Activated naive CD8-positive, alpha-beta T cell treated with anti-CD3 and anti-CD28 coated beads, Interleukin-2, amount 50 U/mL, for 24 hours (primary cell): ENCODE results near the gene BMPR1B.
A peak's percentile ranks its signal among the peaks of the same experiment; 100 is the strongest.
"Not testable (repeated sequence)": the region's sequence is repeated elsewhere in the genome, so short reads cannot be mapped to it uniquely, and the experiment has no call there.

Source experiments
- ATAC-seq: fragments of 150-1000 bp; cut with Tn5 transposase; one replicate; pipeline ENCODE4 v1.10.0; 2021
- DNase-seq: peaks from one replicate; pipeline ENCODE4 v3.0.0; 2021
- H3K27ac Mint-ChIP-seq: one replicate; pipeline ENCODE4 v1.8.0; 2021; ENCODE audit warnings: mild to moderate bottlenecking, mixed read lengths
- H3K27me3 Mint-ChIP-seq: one replicate; pipeline ENCODE4 v1.8.0; 2021; ENCODE audit warnings: mixed read lengths
- H3K36me3 Mint-ChIP-seq: one replicate; pipeline ENCODE4 v1.8.0; 2021; ENCODE audit warnings: low read depth, mixed read lengths
- H3K4me1 Mint-ChIP-seq: one replicate; pipeline ENCODE4 v1.8.0; 2021; ENCODE audit warnings: mixed read lengths
- H3K4me3 Mint-ChIP-seq: one replicate; pipeline ENCODE4 v1.8.0; 2021; ENCODE audit warnings: mild to moderate bottlenecking, moderate library complexity, mixed read lengths
- H3K9me3 Mint-ChIP-seq: one replicate; pipeline ENCODE4 v1.8.0; 2021; ENCODE audit warnings: mixed read lengths

The BMPR1B gene

GRCh38 chr4:95058991-95059390 is 301.2 kb downstream of the BMPR1B start:
- DNase-seq (no peak), ATAC-seq (no peak)
- H3K4me1 Mint-ChIP-seq, result peaks cover 2% of the 10 kb centered on the region
- H3K36me3 Mint-ChIP-seq, result no peaks in the 10 kb centered on the region
- H3K9me3 Mint-ChIP-seq, result no peaks in the 10 kb centered on the region
- no peak overlapping the region for H3K4me3 Mint-ChIP-seq
- no peaks in the 10 kb centered on the region for H3K27me3 Mint-ChIP-seq
- no peak overlapping the region for H3K27ac Mint-ChIP-seq

GRCh38 chr4:95059663-95060062 is 301.9 kb downstream of the BMPR1B start:
- no peaks in the 10 kb centered on the region for H3K27me3 Mint-ChIP-seq
- no peak for ATAC-seq

GRCh38 chr4:95061220-95061619 is 303.5 kb downstream of the BMPR1B start:
- no peak overlapping the region for H3K4me3 Mint-ChIP-seq
- H3K4me1 Mint-ChIP-seq, result peaks cover 2% of the 10 kb centered on the region
- H3K27me3 Mint-ChIP-seq, result no peaks in the 10 kb centered on the region
- no peak for DNase-seq
- H3K36me3 Mint-ChIP-seq, result no peaks in the 10 kb centered on the region
- H3K27ac Mint-ChIP-seq, result no peak overlapping the region
- no peak for ATAC-seq
- H3K9me3 Mint-ChIP-seq, result no peaks in the 10 kb centered on the region

More at GRCh38 chr4:95059663-95060062, 301.9 kb downstream of the BMPR1B start:
- Mint-ChIP-seq H3K27ac (no peak overlapping the region), H3K36me3 (no peaks in the 10 kb centered on the region), H3K4me3 (no peak overlapping the region), H3K9me3 (no peaks in the 10 kb centered on the region), H3K4me1 (peaks cover 2% of the 10 kb centered on the region)
- DNase-seq, result no peak

GRCh38 chr4:95061801-95062200 is 304.0 kb downstream of the BMPR1B start:
- H3K36me3 Mint-ChIP-seq, ATAC-seq, H3K4me1 Mint-ChIP-seq, H3K27me3 Mint-ChIP-seq, H3K4me3 Mint-ChIP-seq, H3K27ac Mint-ChIP-seq, DNase-seq, H3K9me3 Mint-ChIP-seq: not testable (repeated sequence)

GRCh38 chr4:95066050-95066449 is 308.3 kb downstream of the BMPR1B start:
- ATAC-seq (no peak), DNase-seq (no peak)
- H3K4me1 Mint-ChIP-seq, result peaks cover 4% of the 10 kb centered on the region
- no peak overlapping the region for H3K27ac Mint-ChIP-seq
- H3K36me3 Mint-ChIP-seq, result no peaks in the 10 kb centered on the region
- no peak overlapping the region for H3K4me3 Mint-ChIP-seq
- H3K27me3 Mint-ChIP-seq, result no peaks in the 10 kb centered on the region
- H3K9me3 Mint-ChIP-seq, result no peaks in the 10 kb centered on the region

- Mint-ChIP-seq H3K9me3 (no peaks in the 10 kb centered on the region), H3K36me3 (no peaks in the 10 kb centered on the region), H3K27ac (no peak overlapping the region), H3K27me3 (no peaks in the 10 kb centered on the region), H3K4me3 (no peak overlapping the region), H3K4me1 (peaks cover 2% of the 10 kb centered on the region)
- no peak for DNase-seq
- no peak for ATAC-seq
These were observed 310.6 kb downstream of the BMPR1B start for GRCh38 chr4:95068401-95068800.

- peak; percentile 24 for ATAC-seq
These were observed 311.2 kb downstream of the BMPR1B start for GRCh38 chr4:95068818-95069478.

GRCh38 chr4:95071851-95072250 is 314.1 kb downstream of the BMPR1B start:
- Mint-ChIP-seq H3K9me3 (no peaks in the 10 kb centered on the region), H3K27me3 (no peaks in the 10 kb centered on the region), H3K27ac (no peak overlapping the region), H3K4me1 (peaks cover 2% of the 10 kb centered on the region), H3K4me3 (no peak overlapping the region), H3K36me3 (no peaks in the 10 kb centered on the region)
- ATAC-seq (no peak), DNase-seq (no peak)

More at GRCh38 chr4:95068818-95069478, 311.2 kb downstream of the BMPR1B start:
- no peaks in the 10 kb centered on the region for H3K9me3 Mint-ChIP-seq
- H3K36me3 Mint-ChIP-seq, result no peaks in the 10 kb centered on the region
- H3K4me1 Mint-ChIP-seq, result peaks cover 2% of the 10 kb centered on the region
- no peak overlapping the region for H3K4me3 Mint-ChIP-seq
- no peak for DNase-seq
- no peaks in the 10 kb centered on the region for H3K27me3 Mint-ChIP-seq
- no peak overlapping the region for H3K27ac Mint-ChIP-seq

- Mint-ChIP-seq H3K4me3 (no peak overlapping the region), H3K27me3 (no peaks in the 10 kb centered on the region), H3K9me3 (no peaks in the 10 kb centered on the region), H3K36me3 (no peaks in the 10 kb centered on the region), H3K4me1 (peaks cover 2% of the 10 kb centered on the region), H3K27ac (no peak overlapping the region)
- ATAC-seq (no peak), DNase-seq (no peak)
These were observed 315.9 kb downstream of the BMPR1B start for GRCh38 chr4:95073646-95074045.

GRCh38 chr4:95077864-95078263 is 320.1 kb downstream of the BMPR1B start:
- Mint-ChIP-seq H3K4me1 (no peaks in the 10 kb centered on the region), H3K9me3 (no peaks in the 10 kb centered on the region), H3K27me3 (no peaks in the 10 kb centered on the region), H3K4me3 (no peak overlapping the region), H3K36me3 (no peaks in the 10 kb centered on the region), H3K27ac (no peak overlapping the region)
- DNase-seq, result no peak
- ATAC-seq, result no peak

- ATAC-seq (no peak), DNase-seq (no peak)
- H3K4me1 Mint-ChIP-seq, result peaks cover 9% of the 10 kb centered on the region
- H3K9me3 Mint-ChIP-seq, result no peaks in the 10 kb centered on the region
- no peak overlapping the region for H3K27ac Mint-ChIP-seq
- H3K27me3 Mint-ChIP-seq, result no peaks in the 10 kb centered on the region
- no peaks in the 10 kb centered on the region for H3K36me3 Mint-ChIP-seq
- no peak overlapping the region for H3K4me3 Mint-ChIP-seq
These were observed 323.2 kb downstream of the BMPR1B start for GRCh38 chr4:95080969-95081368.

- Mint-ChIP-seq H3K4me3 (no peak overlapping the region), H3K27ac (no peak overlapping the region), H3K4me1 (peaks cover 9% of the 10 kb centered on the region), H3K27me3 (no peaks in the 10 kb centered on the region), H3K36me3 (no peaks in the 10 kb centered on the region), H3K9me3 (no peaks in the 10 kb centered on the region)
- DNase-seq (no peak), ATAC-seq (no peak)
These were observed 326.8 kb downstream of the BMPR1B start for GRCh38 chr4:95084584-95084983.

GRCh38 chr4:95085124-95085833 is 327.5 kb downstream of the BMPR1B start:
- Mint-ChIP-seq H3K4me1 (peaks cover 9% of the 10 kb centered on the region), H3K27ac (no peak overlapping the region), H3K4me3 (no peak overlapping the region), H3K27me3 (no peaks in the 10 kb centered on the region), H3K36me3 (no peaks in the 10 kb centered on the region), H3K9me3 (no peaks in the 10 kb centered on the region)
- no peak for ATAC-seq
- DNase-seq, result no peak

GRCh38 chr4:95086551-95086950 is 328.8 kb downstream of the BMPR1B start:
- DNase-seq (no peak), ATAC-seq (no peak)
- Mint-ChIP-seq H3K36me3 (no peaks in the 10 kb centered on the region), H3K9me3 (no peaks in the 10 kb centered on the region), H3K4me3 (no peak overlapping the region), H3K27ac (no peak overlapping the region), H3K4me1 (peaks cover 11% of the 10 kb centered on the region), H3K27me3 (peaks cover 3% of the 10 kb centered on the region)

GRCh38 chr4:95087657-95088455 is 330.1 kb downstream of the BMPR1B start:
- no peak for ATAC-seq
- no peak for DNase-seq
- H3K27ac Mint-ChIP-seq, result no peak overlapping the region
- no peaks in the 10 kb centered on the region for H3K36me3 Mint-ChIP-seq
- peaks cover 11% of the 10 kb centered on the region for H3K4me1 Mint-ChIP-seq
- H3K4me3 Mint-ChIP-seq, result no peak overlapping the region
- peaks cover 3% of the 10 kb centered on the region for H3K27me3 Mint-ChIP-seq
- no peaks in the 10 kb centered on the region for H3K9me3 Mint-ChIP-seq
